HEK293 (cell line): Measurements from ENCODE around the gene TCEAL1.
A peak's percentile ranks its signal among the peaks of the same experiment; 100 is the strongest.

Experiments
- BCL11A ChIP-seq: fragments of 450-650 bp; formaldehyde crosslinking; IDR thresholded peaks from 2 replicates; pipeline ENCODE4 v1.5.1; 2016; ENCODE audit warnings: low read depth, missing biosample characterization, missing genetic modification characterization
- EGR2 ChIP-seq: fragments of 450-650 bp; formaldehyde crosslinking; IDR thresholded peaks from 2 replicates; pipeline ENCODE4 v1.5.1; 2016; ENCODE audit warnings: low read depth, missing biosample characterization, missing genetic modification characterization
- GLIS2 ChIP-seq: fragments of 450-650 bp; formaldehyde crosslinking; IDR thresholded peaks from 2 replicates; pipeline ENCODE4 v1.5.1; 2016; ENCODE audit warnings: missing biosample characterization, missing genetic modification characterization
- HOXD13 ChIP-seq: sonication (generic); formaldehyde crosslinking; IDR thresholded peaks from 2 replicates; pipeline ENCODE4 v1.8.0; 2022; ENCODE audit warnings: missing genetic modification reagents, borderline replicate concordance
- IKZF3 ChIP-seq: fragments of 450-650 bp; IDR thresholded peaks from 2 replicates; pipeline ENCODE4 v1.5.0; 2018; ENCODE audit warnings: missing biosample characterization, mild to moderate bottlenecking, missing genetic modification characterization, moderate library complexity
- OVOL3 ChIP-seq: fragments of 450-650 bp; formaldehyde crosslinking; IDR thresholded peaks from 2 replicates; pipeline ENCODE4 v1.5.1; 2016; ENCODE audit warnings: missing biosample characterization, missing genetic modification characterization
- REPIN1 ChIP-seq: fragments of 450-650 bp; formaldehyde crosslinking; IDR thresholded peaks from 2 replicates; pipeline ENCODE4 v1.5.1; 2017; ENCODE audit warnings: missing biosample characterization, missing genetic modification characterization, low read depth
- SCRT2 ChIP-seq: fragments of 450-650 bp; formaldehyde crosslinking; IDR thresholded peaks from 2 replicates; pipeline ENCODE4 v1.5.1; 2016; ENCODE audit warnings: missing biosample characterization, missing genetic modification characterization
- SP7 ChIP-seq: fragments of 450-650 bp; formaldehyde crosslinking; IDR thresholded peaks from 2 replicates; pipeline ENCODE4 v1.5.1; 2016; ENCODE audit warnings: missing biosample characterization, missing genetic modification characterization
- TRIM28 ChIP-seq: IDR thresholded peaks from 2 replicates; pipeline ENCODE4 v1.6.1; 2011; ENCODE audit warnings: low read length, control low read depth, borderline replicate concordance
- YY1 ChIP-seq: fragments of 450-650 bp; formaldehyde crosslinking; IDR thresholded peaks from 2 replicates; pipeline ENCODE4 v1.5.1; 2018; ENCODE audit warnings: missing biosample characterization, missing genetic modification characterization
- ZBTB1 ChIP-seq: fragments of 450-650 bp; formaldehyde crosslinking; IDR thresholded peaks from 2 replicates; pipeline ENCODE4 v1.5.1; 2016; ENCODE audit warnings: missing biosample characterization, missing genetic modification characterization
- ZBTB20 ChIP-seq: fragments of 450-650 bp; formaldehyde crosslinking; IDR thresholded peaks from 2 replicates; pipeline ENCODE4 v1.5.1; 2016; ENCODE audit warnings: missing biosample characterization, missing genetic modification characterization
- ZBTB21 ChIP-seq: fragments of 450-650 bp; formaldehyde crosslinking; IDR thresholded peaks from 2 replicates; pipeline ENCODE4 v1.5.1; 2017; ENCODE audit warnings: missing biosample characterization, missing genetic modification characterization
- ZFP37 ChIP-seq: fragments of 450-650 bp; formaldehyde crosslinking; IDR thresholded peaks from 2 replicates; pipeline ENCODE4 v1.5.1; 2016; ENCODE audit warnings: missing biosample characterization, missing genetic modification characterization
- ZFP69B ChIP-seq: fragments of 450-650 bp; formaldehyde crosslinking; IDR thresholded peaks from 2 replicates; pipeline ENCODE4 v1.5.1; 2016; ENCODE audit warnings: missing biosample characterization, missing genetic modification characterization
- ZNF114 ChIP-seq: fragments of 450-650 bp; formaldehyde crosslinking; IDR thresholded peaks from 2 replicates; pipeline ENCODE4 v1.5.0; 2017; ENCODE audit warnings: missing biosample characterization, missing genetic modification characterization
- ZNF132 ChIP-seq: fragments of 450-650 bp; formaldehyde crosslinking; IDR thresholded peaks from 2 replicates; pipeline ENCODE4 v1.5.1; 2017; ENCODE audit warnings: missing biosample characterization, missing genetic modification characterization, borderline replicate concordance
- ZNF16 ChIP-seq: fragments of 450-650 bp; formaldehyde crosslinking; IDR thresholded peaks from 2 replicates; pipeline ENCODE4 v1.5.1; 2016; ENCODE audit warnings: low read depth, missing biosample characterization, missing genetic modification characterization
- ZNF175 ChIP-seq: fragments of 450-650 bp; formaldehyde crosslinking; IDR thresholded peaks from 2 replicates; pipeline ENCODE4 v1.5.1; 2016; ENCODE audit warnings: missing biosample characterization, missing genetic modification characterization
- ZNF184 ChIP-seq: fragments of 450-650 bp; IDR thresholded peaks from 2 replicates; pipeline ENCODE4 v1.5.1; 2018; ENCODE audit warnings: missing biosample characterization, mild to moderate bottlenecking, missing genetic modification characterization
- ZNF211 ChIP-seq: fragments of 450-650 bp; formaldehyde crosslinking; IDR thresholded peaks from 2 replicates; pipeline ENCODE4 v1.5.1; 2016; ENCODE audit warnings: low read depth, missing biosample characterization, missing genetic modification characterization
- ZNF239 ChIP-seq: fragments of 450-650 bp; formaldehyde crosslinking; IDR thresholded peaks from 2 replicates; pipeline ENCODE4 v1.5.1; 2016; ENCODE audit warnings: missing biosample characterization, missing genetic modification characterization
- ZNF266 ChIP-seq: fragments of 450-650 bp; formaldehyde crosslinking; IDR thresholded peaks from 2 replicates; pipeline ENCODE4 v1.5.1; 2016; ENCODE audit warnings: missing biosample characterization, missing genetic modification characterization, low read depth
- ZNF341 ChIP-seq: fragments of 450-650 bp; formaldehyde crosslinking; IDR thresholded peaks from 2 replicates; pipeline ENCODE4; 2016; ENCODE audit warnings: low read depth, missing biosample characterization, missing genetic modification characterization
- ZNF404 ChIP-seq: fragments of 450-650 bp; formaldehyde crosslinking; IDR thresholded peaks from 2 replicates; pipeline ENCODE4 v1.5.1; 2017; ENCODE audit warnings: missing biosample characterization, missing genetic modification characterization
- ZNF530 ChIP-seq: fragments of 450-650 bp; formaldehyde crosslinking; IDR thresholded peaks from 2 replicates; pipeline ENCODE4 v1.5.1; 2016; ENCODE audit warnings: low read depth, missing biosample characterization, missing genetic modification characterization
- ZNF561 ChIP-seq: fragments of 450-650 bp; IDR thresholded peaks from 2 replicates; pipeline ENCODE4 v1.5.1; 2018; ENCODE audit warnings: missing biosample characterization, missing genetic modification characterization, borderline replicate concordance
- ZNF654 ChIP-seq: fragments of 450-650 bp; formaldehyde crosslinking; IDR thresholded peaks from 2 replicates; pipeline ENCODE4 v1.5.1; 2016; ENCODE audit warnings: low read depth, missing biosample characterization, missing genetic modification characterization
- ZNF660 ChIP-seq: fragments of 450-650 bp; IDR thresholded peaks from 2 replicates; pipeline ENCODE4 v1.5.1; 2018; ENCODE audit warnings: missing biosample characterization, mild to moderate bottlenecking, missing genetic modification characterization
- ZNF707 ChIP-seq: fragments of 450-650 bp; formaldehyde crosslinking; IDR thresholded peaks from 2 replicates; pipeline ENCODE4 v1.5.1; 2016; ENCODE audit warnings: missing biosample characterization, missing genetic modification characterization
- ZNF830 ChIP-seq: fragments of 450-650 bp; IDR thresholded peaks from 2 replicates; pipeline ENCODE4 v1.5.0; 2018; ENCODE audit warnings: missing biosample characterization, missing genetic modification characterization, low read depth, mild to moderate bottlenecking, moderate library complexity
- ZSCAN16 ChIP-seq: fragments of 450-650 bp; formaldehyde crosslinking; IDR thresholded peaks from 2 replicates; pipeline ENCODE4 v1.5.1; 2016; ENCODE audit warnings: missing biosample characterization, missing genetic modification characterization
- TF ChIP-seq, protein P1 (sequence below): fragments of 450-650 bp; formaldehyde crosslinking; IDR thresholded peaks from 2 replicates; pipeline ENCODE4 v1.5.1; 2016; ENCODE audit warnings: missing biosample characterization, missing genetic modification characterization
- TF ChIP-seq, protein P2 (sequence below): fragments of 450-650 bp; IDR thresholded peaks from 2 replicates; pipeline ENCODE4 v1.5.1; 2018; ENCODE audit warnings: missing biosample characterization, missing genetic modification characterization
- TF ChIP-seq, protein P3 (sequence below): fragments of 450-650 bp; IDR thresholded peaks from 2 replicates; pipeline ENCODE4 v1.5.1; 2018; ENCODE audit warnings: missing biosample characterization, mild to moderate bottlenecking, missing genetic modification characterization
- TF ChIP-seq, protein P4 (sequence below): fragments of 450-650 bp; formaldehyde crosslinking; IDR thresholded peaks from 2 replicates; pipeline ENCODE4 v1.5.1; 2016; ENCODE audit warnings: missing biosample characterization, missing genetic modification characterization

The TCEAL1 gene

DNA sequence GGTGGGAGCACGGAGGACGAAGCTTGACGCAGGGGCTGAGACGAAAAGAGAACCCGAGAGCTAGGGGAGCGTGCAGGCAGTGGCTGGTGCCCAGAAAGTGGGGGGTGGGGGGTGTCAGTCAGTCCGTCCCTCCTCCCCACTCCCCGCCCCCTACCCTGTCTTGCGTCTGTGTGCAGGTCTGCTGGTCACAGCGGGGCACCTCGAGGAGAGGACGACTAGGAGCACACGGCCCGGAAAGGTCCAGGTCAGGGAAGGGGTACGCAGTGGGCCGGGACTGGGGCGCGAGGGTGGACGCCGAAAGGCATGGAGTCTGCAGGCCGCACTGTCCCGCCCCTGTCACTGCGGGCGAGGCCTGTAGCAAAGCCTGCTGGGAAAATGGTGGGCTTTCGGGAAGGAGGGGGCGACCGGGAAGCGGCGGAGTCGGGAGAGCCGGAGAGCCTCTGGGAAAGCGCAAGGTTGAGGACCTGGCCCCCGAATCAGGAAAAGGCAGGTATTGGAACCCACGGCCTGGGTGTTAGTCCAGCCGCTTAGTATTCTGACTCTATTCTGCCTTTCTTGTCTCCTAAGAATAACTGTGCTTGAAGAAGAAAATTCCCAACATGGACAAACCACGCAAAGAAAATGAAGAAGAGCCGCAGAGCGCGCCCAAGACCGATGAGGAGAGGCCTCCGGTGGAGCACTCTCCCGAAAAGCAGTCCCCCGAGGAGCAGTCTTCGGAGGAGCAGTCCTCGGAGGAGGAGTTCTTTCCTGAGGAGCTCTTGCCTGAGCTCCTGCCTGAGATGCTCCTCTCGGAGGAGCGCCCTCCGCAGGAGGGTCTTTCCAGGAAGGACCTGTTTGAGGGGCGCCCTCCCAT lies 769 bp downstream of the TCEAL1 start (continued):
- TF ChIP-seq SP7 (tag by site-specific recombination) = peak; percentile 41; the same call in 1 of the 2 replicates
- no peak for TF ChIP-seq ZNF266 (tag by site-specific recombination)
- no peak for TF ChIP-seq ZFP69B (tag by site-specific recombination)
- TF ChIP-seq ZFP37 (tag by site-specific recombination) = no peak
- TF ChIP-seq ZBTB1 = no peak
- TF ChIP-seq, protein P1, sequence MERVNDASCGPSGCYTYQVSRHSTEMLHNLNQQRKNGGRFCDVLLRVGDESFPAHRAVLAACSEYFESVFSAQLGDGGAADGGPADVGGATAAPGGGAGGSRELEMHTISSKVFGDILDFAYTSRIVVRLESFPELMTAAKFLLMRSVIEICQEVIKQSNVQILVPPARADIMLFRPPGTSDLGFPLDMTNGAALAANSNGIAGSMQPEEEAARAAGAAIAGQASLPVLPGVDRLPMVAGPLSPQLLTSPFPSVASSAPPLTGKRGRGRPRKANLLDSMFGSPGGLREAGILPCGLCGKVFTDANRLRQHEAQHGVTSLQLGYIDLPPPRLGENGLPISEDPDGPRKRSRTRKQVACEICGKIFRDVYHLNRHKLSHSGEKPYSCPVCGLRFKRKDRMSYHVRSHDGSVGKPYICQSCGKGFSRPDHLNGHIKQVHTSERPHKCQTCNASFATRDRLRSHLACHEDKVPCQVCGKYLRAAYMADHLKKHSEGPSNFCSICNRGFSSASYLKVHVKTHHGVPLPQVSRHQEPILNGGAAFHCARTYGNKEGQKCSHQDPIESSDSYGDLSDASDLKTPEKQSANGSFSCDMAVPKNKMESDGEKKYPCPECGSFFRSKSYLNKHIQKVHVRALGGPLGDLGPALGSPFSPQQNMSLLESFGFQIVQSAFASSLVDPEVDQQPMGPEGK (tag by site-specific recombination) = peak; percentile 94
- no peak for TF ChIP-seq ZBTB20 (tag by site-specific recombination)
- no peak for TF ChIP-seq HOXD13 (CRISPR knock-in tag)
- TF ChIP-seq ZNF707 (tag by site-specific recombination) = no peak
- no peak for TF ChIP-seq ZNF830 (tag by site-specific recombination)
- TF ChIP-seq ZNF239 (tag by site-specific recombination) = no peak
- no peak for TF ChIP-seq ZNF175
- TF ChIP-seq ZBTB21 = no peak
- TF ChIP-seq, protein P2, sequence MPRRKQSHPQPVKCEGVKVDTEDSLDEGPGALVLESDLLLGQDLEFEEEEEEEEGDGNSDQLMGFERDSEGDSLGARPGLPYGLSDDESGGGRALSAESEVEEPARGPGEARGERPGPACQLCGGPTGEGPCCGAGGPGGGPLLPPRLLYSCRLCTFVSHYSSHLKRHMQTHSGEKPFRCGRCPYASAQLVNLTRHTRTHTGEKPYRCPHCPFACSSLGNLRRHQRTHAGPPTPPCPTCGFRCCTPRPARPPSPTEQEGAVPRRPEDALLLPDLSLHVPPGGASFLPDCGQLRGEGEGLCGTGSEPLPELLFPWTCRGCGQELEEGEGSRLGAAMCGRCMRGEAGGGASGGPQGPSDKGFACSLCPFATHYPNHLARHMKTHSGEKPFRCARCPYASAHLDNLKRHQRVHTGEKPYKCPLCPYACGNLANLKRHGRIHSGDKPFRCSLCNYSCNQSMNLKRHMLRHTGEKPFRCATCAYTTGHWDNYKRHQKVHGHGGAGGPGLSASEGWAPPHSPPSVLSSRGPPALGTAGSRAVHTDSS (tag by site-specific recombination) = no peak
- 0 out of 2 replicates have a peak, but pooled peaks have one; percentile 25 for TF ChIP-seq ZNF660
- no peak for TF ChIP-seq ZNF16 (tag by site-specific recombination)
- peak; percentile 94 for TF ChIP-seq SCRT2
- TF ChIP-seq GLIS2 (tag by site-specific recombination) = peak; percentile 75
- no peak for TF ChIP-seq ZNF184 (tag by site-specific recombination)
- no peak for TF ChIP-seq REPIN1
- TF ChIP-seq ZSCAN16 (tag by site-specific recombination) = no peak
- TF ChIP-seq TRIM28 = peak; percentile 81
- TF ChIP-seq ZNF404 (tag by site-specific recombination) = no peak
- TF ChIP-seq ZNF561 (tag by site-specific recombination) = peak; percentile 28; the same call in 1 of the 2 replicates
- TF ChIP-seq, protein P3, sequence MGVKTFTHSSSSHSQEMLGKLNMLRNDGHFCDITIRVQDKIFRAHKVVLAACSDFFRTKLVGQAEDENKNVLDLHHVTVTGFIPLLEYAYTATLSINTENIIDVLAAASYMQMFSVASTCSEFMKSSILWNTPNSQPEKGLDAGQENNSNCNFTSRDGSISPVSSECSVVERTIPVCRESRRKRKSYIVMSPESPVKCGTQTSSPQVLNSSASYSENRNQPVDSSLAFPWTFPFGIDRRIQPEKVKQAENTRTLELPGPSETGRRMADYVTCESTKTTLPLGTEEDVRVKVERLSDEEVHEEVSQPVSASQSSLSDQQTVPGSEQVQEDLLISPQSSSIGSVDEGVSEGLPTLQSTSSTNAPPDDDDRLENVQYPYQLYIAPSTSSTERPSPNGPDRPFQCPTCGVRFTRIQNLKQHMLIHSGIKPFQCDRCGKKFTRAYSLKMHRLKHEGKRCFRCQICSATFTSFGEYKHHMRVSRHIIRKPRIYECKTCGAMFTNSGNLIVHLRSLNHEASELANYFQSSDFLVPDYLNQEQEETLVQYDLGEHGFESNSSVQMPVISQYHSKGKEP (tag by site-specific recombination) = no peak
- TF ChIP-seq ZNF341 (tag by site-specific recombination) = 0 out of 2 replicates have a peak, but pooled peaks have one; percentile 46
- TF ChIP-seq BCL11A (tag by site-specific recombination) = no peak
- TF ChIP-seq ZNF132 (tag by site-specific recombination) = no peak
- TF ChIP-seq EGR2 (tag by site-specific recombination) = peak; percentile 70
- peak; percentile 59 for TF ChIP-seq YY1 (tag by site-specific recombination)
- no peak for TF ChIP-seq ZNF114 (tag by site-specific recombination)
- TF ChIP-seq ZNF654 (tag by site-specific recombination) = no peak
- no peak for TF ChIP-seq ZNF530
- peak; percentile 89 for TF ChIP-seq IKZF3
- TF ChIP-seq, protein P4, sequence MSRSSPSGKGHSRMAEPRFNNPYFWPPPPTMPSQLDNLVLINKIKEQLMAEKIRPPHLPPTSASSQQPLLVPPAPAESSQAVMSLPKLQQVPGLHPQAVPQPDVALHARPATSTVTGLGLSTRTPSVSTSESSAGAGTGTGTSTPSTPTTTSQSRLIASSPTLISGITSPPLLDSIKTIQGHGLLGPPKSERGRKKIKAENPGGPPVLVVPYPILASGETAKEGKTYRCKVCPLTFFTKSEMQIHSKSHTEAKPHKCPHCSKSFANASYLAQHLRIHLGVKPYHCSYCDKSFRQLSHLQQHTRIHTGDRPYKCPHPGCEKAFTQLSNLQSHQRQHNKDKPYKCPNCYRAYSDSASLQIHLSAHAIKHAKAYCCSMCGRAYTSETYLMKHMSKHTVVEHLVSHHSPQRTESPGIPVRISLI (tag by site-specific recombination) = no peak
- no peak for TF ChIP-seq OVOL3 (tag by site-specific recombination)
- no peak for TF ChIP-seq ZNF211 (tag by site-specific recombination)
